Nephron (organoid): ENCODE measurements around the gene CLDN15.

Experiments used
- H3K27ac Mint-ChIP-seq, 3 experiments: 2 replicates each; pipeline ENCODE4 v1.8.0; 2020; ENCODE audit warnings: mixed read lengths in 3 of 3, mild to moderate bottlenecking in 2 of 3, moderate library complexity in 1 of 3
- H3K27me3 Mint-ChIP-seq: 2 replicates; pipeline ENCODE4 v1.8.0; 2021; ENCODE audit warnings: low read depth, mild to moderate bottlenecking, moderate library complexity, mixed read lengths
- H3K36me3 Mint-ChIP-seq: 2 replicates; pipeline ENCODE4 v1.8.0; 2020; ENCODE audit warnings: low read depth, mixed read lengths
- H3K4me1 Mint-ChIP-seq: 2 replicates; pipeline ENCODE4 v1.8.0; 2020; ENCODE audit warnings: mixed read lengths
- H3K4me3 Mint-ChIP-seq, 3 experiments: 2 replicates each; pipeline ENCODE4 v1.8.0; 2020; ENCODE audit warnings: mild to moderate bottlenecking in 3 of 3, mixed read lengths in 3 of 3, moderate library complexity in 2 of 3
- H3K9me3 Mint-ChIP-seq: 2 replicates; pipeline ENCODE4 v1.8.0; 2020; ENCODE audit warnings: mixed read lengths
- CTCF ChIP-seq, 3 experiments: fragments of 200-600 bp; sonication (generic); IDR thresholded peaks; one replicate each; pipeline ENCODE4 v1.5.0; 2021; ENCODE audit warnings: antibody characterized with exemption in 3 of 3; ENCODE audit not compliant: unreplicated experiment in 3 of 3

Gene CLDN15

GRCh38 chr7:101197991-101198390 is 39.6 kb downstream of the CLDN15 start:
- Mint-ChIP-seq H3K27me3 (peaks cover 35% of the 10 kb centered on the region), H3K4me3 (no peak overlapping the region), H3K9me3 (no peaks in the 10 kb centered on the region), H3K36me3 (no peaks in the 10 kb centered on the region), H3K4me1 (no peaks in the 10 kb centered on the region), H3K27ac (no peak overlapping the region)
- no peak for TF ChIP-seq CTCF (IDR thresholded peaks at IDR 0.05; ENCODE audit: unreplicated experiment in 3 of 3)

GRCh38 chr7:101195884-101196283 is 41.7 kb downstream of the CLDN15 start:
- peaks cover 24% of the 10 kb centered on the region for H3K27me3 Mint-ChIP-seq
- no peaks in the 10 kb centered on the region for H3K4me1 Mint-ChIP-seq
- no peak overlapping the region for H3K4me3 Mint-ChIP-seq
- H3K27ac Mint-ChIP-seq, result no peak overlapping the region
- H3K9me3 Mint-ChIP-seq, result no peaks in the 10 kb centered on the region
- TF ChIP-seq CTCF (IDR thresholded peaks at IDR 0.05; ENCODE audit: unreplicated experiment in 3 of 3), result no peak
- H3K36me3 Mint-ChIP-seq, result no peaks in the 10 kb centered on the region

GRCh38 chr7:101189109-101189508 is 48.5 kb downstream of the CLDN15 start:
- Mint-ChIP-seq H3K27me3 (peaks cover 57% of the 10 kb centered on the region), H3K4me3 (no peak overlapping the region), H3K4me1 (no peaks in the 10 kb centered on the region), H3K27ac (no peak overlapping the region), H3K9me3 (no peaks in the 10 kb centered on the region), H3K36me3 (no peaks in the 10 kb centered on the region)
- no peak for TF ChIP-seq CTCF (IDR thresholded peaks at IDR 0.05; ENCODE audit: unreplicated experiment in 3 of 3)

- no peaks in the 10 kb centered on the region for H3K36me3 Mint-ChIP-seq
- no peaks in the 10 kb centered on the region for H3K9me3 Mint-ChIP-seq
- no peak overlapping the region for H3K4me3 Mint-ChIP-seq
- peaks cover 7% of the 10 kb centered on the region for H3K4me1 Mint-ChIP-seq
- no peak overlapping the region for H3K27ac Mint-ChIP-seq
- H3K27me3 Mint-ChIP-seq, result peaks cover 67% of the 10 kb centered on the region
- TF ChIP-seq CTCF (IDR thresholded peaks at IDR 0.05; ENCODE audit: unreplicated experiment in 3 of 3), result no peak
These were observed 50.7 kb downstream of the CLDN15 start for GRCh38 chr7:101186844-101187428.

GRCh38 chr7:101186194-101186593 is 51.4 kb downstream of the CLDN15 start:
- peaks cover 70% of the 10 kb centered on the region for H3K27me3 Mint-ChIP-seq
- H3K4me1 Mint-ChIP-seq, result peaks cover 7% of the 10 kb centered on the region
- no peaks in the 10 kb centered on the region for H3K36me3 Mint-ChIP-seq
- H3K4me3 Mint-ChIP-seq, result no peak overlapping the region
- no peak for TF ChIP-seq CTCF (IDR thresholded peaks at IDR 0.05; ENCODE audit: unreplicated experiment in 3 of 3)
- no peak overlapping the region for H3K27ac Mint-ChIP-seq
- H3K9me3 Mint-ChIP-seq, result no peaks in the 10 kb centered on the region

- TF ChIP-seq CTCF (IDR thresholded peaks at IDR 0.05; ENCODE audit: unreplicated experiment in 3 of 3), result no peak
- Mint-ChIP-seq H3K27ac (no peak overlapping the region), H3K36me3 (no peaks in the 10 kb centered on the region), H3K4me3 (no peak overlapping the region), H3K4me1 (peaks cover 7% of the 10 kb centered on the region), H3K27me3 (peaks cover 71% of the 10 kb centered on the region), H3K9me3 (no peaks in the 10 kb centered on the region)
These were observed 52.3 kb downstream of the CLDN15 start for GRCh38 chr7:101185258-101185839.
